ENCODE measurements around the gene SLC26A11.
"Not testable (repeated sequence)": the region's sequence is repeated elsewhere in the genome, so short reads cannot be mapped to it uniquely, and the experiment has no call there.

The SLC26A11 gene

DNA sequence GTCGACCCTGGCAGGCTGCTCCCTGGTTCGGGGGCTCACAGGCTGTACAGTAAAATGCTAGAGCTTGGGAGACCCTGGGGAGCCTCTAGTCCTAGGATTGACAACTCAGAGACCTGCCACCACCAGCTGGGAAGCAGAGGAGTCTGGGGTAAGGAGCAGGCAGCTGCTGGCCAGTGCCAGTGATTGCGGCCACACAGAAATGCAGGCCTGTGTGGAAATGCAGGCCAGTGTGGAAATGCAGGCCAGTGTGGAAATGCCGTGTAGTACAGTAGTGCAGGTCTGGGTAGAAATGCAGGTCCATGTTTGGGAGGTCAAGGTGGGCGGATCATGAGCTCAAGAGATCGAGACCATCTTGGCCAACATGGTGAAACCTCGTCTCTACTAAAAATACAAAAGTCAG lies 23.6 kb upstream of the SLC26A11 start:
- DNase-seq, result no peak

DNA sequence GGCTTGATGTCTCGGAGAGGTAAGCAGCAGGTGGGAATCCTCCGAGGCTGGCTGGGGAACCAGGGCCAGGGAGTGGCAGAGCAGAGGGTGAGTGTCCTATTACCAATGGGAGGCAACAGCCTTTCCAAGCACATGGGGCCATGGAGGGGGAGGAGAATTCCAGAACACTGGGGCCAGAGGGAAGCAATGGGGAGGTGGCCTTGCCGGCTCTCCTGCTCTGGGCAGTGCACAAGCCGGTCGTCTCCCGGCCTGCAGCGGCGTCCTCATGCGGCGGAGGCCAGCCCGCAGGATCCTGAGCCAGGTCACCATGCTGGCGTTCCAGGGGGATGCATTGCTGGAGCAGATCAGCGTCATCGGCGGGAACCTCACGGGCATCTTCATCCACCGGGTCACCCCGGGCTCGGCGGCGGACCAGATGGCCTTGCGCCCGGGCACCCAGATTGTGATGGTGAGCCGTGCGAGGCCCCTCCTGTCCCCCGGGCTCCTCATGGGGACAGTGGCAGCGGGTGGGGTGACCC lies 22.0 kb upstream of the SLC26A11 start:
- no peak for DNase-seq

DNA sequence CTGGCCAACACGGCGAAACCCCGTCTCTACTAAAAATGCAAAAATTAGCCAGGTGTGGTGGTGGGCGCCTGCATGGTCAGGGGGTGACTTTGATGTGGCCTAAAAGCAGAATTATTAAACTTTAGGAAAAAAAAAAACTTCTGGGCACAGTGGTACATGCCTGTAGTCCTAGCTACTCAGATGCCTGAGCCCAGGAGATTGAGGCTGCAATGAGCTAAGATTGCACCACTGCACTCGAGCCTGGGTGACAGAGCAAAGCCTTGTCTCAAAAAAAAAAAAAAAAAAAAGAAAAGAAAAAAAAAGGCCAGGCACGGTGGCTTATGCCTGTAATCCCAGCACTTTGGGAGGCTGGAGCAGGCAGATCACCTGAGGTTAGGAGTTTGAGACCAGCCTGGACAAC lies 20.9 kb upstream of the SLC26A11 start:
- not testable (repeated sequence) for DNase-seq

DNA sequence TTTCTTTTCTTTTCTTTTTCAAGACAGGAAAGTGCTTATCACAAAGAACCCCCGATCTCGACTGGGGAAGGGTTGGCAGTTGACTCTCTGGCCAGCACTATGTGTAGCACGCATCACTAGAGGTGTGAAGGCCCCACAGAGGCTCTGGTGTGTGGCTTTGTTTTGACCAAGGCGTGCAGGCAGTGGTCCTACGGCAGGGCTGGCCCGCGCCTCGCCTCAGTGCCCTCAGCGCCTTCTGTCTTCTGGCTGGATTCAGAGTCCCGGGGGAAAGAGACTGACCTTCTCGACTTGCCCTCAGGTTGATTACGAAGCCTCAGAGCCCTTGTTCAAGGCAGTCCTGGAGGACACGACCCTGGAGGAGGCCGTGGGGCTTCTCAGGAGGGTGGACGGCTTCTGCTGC lies 18.8 kb upstream of the SLC26A11 start:
- no peak for DNase-seq

DNA sequence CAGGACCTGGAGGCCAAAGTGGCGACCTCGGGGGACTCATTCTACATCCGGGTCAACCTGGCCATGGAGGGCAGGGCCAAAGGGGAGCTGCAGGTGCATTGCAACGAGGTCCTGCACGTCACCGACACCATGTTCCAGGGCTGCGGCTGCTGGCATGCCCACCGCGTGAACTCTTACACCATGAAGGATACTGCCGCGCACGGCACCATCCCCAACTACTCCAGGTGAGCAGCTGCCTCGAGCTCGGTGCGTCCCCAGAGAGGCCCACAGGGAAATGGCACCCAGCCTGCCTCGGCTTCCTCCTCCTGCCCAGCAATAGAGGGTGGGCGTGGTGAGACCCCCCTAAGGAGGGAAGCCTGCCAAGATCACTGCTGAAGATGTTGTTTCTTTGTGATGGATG lies 18.0 kb upstream of the SLC26A11 start:
- DNase-seq, result no peak

DNA sequence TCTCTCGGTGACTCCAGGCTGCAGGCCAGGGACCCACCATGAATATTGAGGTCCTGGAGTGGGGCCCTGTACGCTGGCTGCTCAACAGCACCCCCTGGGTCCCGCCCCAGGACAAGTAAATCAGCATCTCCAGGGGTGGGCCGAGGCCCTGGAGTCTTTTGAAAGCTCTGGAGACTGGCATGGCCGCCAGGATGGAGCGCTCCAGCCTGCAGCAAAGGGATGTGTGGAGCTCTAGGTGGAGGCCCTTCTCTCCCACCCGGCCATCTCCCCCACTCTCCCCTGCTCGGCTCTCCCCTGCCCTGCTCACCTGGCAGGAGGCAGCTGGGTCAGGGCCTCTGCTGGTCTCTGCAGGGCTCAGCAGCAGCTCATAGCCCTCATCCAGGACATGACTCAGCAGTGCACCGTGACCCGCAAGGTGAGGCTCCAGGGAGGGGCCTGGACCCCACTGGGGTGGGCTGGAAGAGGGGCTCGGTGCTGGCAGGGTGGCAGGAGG lies 16.7 kb upstream of the SLC26A11 start:
- no peak for DNase-seq

DNA sequence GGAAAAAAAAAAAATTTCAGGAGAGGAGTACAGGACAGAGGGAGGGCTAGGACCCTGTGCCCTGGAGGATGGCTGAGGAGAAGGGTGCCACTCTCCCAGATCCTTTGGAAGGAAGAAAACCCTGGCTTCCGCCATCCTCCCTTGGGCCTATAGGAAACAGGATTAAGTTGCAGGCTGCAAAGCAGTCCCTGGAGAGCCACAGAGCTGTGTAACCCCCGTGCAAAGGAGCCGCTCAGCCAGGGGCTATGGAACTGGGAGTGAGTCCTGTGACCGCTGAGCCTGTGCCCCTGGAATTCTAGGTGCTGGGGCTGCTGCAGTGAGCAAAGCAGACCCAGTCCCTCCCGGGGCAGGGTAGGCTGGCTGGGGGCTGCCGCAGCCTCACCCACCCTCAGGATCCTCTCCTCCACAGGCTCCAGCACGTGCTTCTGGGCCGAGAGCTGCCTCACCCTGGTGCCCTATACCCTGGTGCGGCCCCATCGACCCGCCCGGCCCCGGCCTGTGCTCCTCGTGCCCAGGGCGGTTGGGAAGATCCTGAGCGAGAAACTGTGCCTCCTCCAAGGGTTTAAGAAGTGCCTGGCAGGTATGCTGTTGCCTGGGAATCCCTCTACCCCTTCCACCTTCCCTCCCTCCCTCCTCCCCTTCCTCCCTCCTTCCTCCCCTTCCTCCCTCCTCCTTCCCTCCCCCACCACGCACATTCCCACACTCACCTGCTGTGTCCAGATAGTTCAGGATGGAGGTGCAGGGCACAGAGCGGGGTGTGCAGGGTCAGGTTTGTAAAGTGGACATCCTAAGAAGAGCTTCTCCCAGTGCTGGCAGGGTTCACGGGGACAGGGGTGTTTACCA lies 15.4 kb upstream of the SLC26A11 start:
- no peak for DNase-seq

DNA sequence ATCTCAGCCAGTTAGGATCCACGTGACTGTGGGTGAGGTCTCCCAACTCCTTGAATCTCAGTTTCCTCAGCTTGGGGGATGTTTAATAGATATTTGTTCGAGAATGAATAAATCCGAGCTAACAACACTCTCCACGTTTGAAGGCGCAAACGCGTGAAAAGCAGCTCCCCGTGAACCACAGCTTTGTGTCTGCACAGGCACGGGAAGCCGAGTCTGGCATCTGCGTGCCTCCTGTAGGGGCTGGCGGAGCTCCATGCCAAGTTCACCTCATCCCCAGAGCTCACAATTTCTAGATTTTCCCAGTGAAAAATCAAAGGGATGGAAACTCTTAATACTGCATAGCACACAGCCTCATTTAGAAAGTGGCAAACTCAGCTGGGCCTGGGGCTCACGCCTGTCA lies 14.4 kb upstream of the SLC26A11 start:
- DNase-seq, result no peak

DNA sequence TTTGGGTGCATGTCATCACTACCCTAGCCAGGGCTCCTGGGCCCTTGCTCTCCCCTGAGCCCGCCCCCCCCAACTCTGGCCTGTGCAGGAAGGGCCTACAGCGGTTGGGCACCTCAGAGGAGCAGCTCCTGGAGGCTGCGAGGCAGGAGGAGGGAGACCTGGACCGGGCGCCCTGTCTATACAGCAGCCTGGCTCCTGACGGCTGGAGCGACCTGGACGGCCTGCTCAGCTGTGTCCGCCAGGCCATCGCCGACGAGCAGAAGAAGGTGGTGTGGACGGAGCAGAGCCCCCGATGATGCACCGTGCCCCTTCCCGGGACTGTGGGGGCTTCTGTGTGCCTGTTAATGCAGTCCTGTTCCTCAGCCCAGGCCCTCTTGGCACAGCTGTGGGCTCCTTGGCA lies 12.2 kb upstream of the SLC26A11 start:
- DNase-seq, result no peak

DNA sequence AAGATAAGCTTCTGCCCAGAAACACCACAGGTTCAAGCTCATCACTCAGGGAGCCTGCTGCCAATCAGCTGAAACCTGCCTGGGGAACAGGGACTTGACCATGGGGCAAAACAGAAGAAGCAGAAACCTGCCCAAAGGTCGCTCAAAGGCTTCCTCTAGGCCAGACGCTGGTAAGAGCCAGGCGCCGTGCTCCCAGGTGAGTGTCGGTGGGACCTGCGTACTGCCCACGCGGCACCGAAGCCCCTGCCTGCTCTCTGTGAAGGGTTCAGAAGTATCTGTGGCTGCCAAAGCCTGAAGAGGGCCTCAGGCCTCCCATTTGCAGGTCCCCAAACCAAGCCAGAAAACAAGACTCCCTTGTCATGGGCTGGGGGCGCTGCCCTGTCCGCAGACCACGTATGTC lies 10.5 kb upstream of the SLC26A11 start:
- no peak for DNase-seq

DNA sequence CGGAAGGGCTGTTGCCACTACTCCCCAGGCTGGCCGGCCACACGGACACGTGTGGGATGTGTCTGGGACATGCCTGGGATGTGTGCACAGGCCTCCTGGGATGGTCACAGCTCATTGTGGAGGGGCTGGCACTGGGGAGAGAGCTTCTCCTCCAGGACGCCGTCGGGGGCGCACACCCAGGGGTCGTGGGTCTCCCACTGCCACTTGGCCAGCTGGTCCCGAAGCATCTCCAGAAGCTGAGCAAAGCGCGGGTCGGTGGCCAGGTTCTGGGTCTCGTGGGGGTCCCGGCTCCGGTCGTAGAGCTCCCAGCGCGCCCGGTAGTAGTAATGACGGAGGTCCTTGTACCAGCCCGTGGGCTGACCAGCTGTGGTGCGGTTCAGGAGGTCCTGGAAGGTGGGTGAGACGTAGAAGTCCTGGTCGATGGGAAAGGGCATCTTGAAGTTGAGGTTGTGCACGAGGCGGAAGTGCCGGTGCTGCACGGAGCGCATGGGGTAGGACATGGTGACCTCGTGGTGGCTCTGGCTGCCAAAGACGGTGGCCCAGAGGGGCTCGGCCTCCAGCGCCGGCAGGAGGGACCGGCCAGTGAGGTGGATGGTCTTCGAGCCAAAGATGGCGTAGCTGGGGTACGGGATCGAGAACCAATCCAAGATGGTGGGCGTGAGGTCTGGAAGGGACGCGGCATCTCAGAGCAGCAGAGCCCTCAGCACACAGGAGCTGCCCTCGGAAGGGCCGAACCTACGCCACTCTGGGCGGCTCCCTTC lies 9.7 kb upstream of the SLC26A11 start:
- DNase-seq, result no peak

DNA sequence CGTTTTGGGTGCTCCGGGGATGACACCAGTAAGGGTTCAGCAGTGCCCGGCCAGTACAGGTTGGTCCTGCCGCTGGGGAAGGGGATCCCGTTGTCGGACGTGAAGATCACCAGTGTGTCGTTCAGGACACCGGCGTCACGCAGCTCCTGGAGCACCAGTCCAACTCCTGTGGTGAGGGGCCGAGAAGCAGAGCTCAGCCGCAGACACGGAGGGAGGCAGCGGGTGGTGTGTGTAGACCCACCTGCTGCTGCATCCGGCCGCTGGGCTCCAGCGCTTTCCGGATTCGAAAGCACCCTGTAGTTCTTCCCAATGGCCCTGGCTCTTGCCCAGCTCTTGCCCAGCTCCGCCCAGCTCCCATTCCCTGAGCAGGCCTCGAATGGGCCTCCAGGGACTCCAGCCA lies 8.1 kb upstream of the SLC26A11 start:
- DNase-seq, result no peak

DNA sequence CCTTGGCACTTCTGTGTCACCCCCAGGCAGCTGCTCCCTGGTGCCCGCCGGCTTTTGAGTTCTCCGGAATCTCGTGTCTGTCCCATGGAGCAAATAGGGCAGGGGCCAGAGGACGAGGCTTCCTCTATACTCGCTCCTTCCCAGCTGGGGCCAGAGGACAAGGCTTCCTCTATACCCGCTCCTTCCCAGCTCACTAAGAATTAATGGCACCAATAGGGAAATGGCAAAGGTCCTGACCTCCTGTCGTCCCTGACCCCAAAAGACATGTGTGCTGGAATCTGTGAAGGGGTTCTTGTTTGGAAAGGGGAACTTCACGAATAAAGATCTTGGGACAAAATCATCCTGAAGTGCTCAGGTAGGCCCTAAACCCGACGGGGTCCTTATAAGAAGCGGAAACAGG lies 7.7 kb upstream of the SLC26A11 start:
- DNase-seq, result no peak

DNA sequence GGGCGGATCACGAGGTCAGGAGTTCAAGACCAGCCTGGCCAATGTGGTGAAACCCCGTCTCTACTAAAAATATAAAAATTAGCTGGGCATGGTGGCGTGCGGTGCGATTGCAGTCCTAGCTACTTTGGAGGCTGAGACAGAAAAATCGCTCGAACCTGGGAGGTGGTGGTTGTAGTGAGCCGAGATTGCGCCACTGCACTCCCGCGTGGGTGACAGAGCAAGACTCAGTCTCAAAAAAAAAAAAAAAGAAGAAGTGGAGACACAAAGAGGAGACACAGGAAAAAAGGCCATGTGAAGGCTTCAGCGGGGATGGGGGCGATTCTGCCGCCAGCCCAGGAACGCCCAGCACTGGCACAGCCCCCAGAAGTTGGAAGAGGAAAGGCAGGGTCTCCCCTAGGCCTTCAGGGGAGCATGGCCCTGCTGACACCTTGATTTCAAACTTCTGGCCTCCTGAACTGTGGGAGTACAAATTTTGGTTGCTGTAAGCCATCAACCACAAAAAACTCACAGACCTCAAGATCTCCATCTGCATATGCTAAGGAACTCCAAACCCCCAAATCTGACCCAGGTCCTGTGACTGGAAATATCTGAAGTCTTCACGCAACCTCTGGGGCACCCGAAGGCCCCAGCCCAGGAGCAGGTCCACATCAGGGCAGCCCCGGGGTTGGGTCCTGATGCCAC lies 7.1 kb upstream of the SLC26A11 start:
- no peak for DNase-seq

DNA sequence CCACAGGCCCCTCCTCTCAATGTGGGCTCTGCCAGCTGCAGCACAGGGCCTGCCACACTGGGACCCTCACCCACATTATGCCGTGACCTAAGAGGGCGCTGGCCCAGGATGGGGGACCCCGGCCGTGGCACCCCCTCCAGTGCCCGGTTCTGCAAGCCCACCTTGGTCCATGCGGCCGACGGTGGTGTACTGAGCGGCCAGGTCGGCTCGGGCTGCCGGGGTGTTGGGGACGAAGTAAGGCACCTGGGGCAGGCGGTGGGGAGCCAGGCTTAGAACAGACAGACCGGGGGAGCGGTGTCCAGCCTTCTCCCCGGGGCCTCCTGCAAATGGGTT lies 6.6 kb upstream of the SLC26A11 start:
- no peak for DNase-seq

DNA sequence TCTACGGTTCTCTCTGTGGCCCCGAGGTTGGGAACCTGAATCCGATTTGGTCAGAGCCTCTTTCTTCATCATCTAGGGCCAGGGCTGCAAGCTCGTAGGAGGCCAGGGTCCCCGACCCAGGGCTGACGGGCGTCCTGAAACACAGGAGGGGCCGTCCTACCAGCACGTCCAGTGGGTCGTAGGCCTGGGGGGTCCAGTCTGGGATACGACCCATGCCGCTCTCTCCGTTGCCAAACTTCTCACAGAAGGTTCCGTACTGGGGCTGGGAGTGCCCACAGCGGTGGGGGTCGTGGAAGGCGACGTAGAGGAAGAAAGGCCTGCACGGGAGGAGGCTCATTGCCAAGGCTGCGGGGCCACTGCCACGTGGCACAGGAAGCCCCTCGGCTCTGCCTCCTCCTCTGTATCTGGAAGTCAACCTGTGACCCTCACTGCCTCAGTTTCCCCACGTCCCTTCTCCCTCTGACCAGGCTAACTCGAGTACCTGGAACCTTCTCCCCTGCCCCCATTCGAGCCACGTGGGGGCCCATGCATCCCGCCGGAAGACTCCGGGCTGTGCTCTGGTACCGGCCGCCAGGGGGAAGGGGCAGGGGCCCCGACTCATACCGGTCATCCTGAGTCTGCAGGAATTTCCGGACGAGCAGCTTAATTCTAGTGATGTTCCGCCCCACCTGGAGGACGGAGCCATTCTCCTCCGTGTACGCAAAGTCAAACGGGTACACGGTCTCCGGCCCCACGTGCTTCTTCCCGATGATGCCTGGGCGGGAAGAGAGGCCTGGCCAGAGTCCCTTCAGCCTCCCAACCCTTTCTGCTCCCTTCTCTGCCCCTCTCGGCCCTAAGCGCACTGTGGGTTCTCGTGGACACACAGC lies 6.0 kb upstream of the SLC26A11 start:
- no peak for DNase-seq

DNA sequence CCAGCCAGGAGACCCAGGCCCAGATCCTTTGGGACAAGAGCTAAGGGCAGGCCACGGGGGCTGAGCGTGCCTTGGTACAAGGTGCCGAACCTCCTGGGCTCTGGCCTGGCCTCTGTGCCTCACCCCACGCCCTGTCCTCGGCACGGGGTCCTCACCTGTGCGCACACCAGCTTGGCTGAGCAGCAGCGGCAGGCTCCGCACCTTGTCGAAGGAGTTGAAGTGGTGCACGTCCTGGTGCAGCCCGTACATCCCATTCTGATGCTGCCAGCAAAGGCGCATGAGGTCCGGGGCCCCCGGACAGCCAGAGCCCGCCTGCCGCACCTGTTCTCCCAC lies 5.4 kb upstream of the SLC26A11 start:
- DNase-seq, result no peak

DNA sequence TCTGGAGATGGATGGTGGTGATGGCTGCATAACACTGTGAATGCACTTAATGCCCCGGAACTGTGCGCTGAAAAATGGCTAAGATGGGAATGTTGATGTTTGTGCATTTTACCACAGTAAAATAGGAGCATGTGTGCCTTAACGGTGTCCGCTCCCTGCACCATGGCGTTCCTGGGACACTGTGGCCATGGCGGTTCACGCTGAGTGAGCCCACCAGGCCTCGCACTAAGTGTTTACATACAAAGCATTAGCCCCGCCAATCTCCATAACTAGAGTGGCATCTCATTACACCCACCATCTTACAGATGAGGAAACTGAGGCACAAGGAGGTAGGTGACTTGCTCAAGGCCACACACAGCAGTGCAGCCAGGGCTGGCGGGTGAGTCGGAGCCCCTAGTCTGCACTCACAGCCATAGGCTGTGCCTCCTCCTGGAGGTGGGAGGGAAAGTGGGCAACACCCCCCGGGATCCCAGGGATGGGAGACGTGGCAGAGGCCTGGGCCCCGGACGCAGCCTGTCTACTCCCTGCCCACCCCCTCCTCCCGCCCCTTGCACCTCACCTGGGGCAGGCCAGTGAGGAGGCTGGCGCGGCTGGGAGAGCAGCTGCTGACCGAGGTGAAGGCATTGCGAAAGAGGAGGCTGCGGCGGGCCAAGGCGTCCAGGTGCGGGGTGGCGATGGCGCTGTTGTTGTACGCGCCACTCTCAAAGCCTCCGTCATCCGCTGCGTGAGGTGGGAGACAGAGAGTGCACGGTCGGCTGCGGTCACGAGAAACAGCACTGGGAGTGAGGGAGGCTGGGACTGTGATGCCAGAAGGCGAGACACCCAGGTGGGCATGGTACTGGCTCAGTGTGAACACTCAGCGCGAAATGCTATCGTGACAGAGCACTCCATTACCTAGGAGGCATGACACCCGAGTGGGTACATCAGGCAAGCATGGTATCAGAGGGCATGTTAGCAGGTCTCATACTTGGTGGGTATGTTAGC lies 3.5 kb upstream of the SLC26A11 start:
- no peak for DNase-seq

DNA sequence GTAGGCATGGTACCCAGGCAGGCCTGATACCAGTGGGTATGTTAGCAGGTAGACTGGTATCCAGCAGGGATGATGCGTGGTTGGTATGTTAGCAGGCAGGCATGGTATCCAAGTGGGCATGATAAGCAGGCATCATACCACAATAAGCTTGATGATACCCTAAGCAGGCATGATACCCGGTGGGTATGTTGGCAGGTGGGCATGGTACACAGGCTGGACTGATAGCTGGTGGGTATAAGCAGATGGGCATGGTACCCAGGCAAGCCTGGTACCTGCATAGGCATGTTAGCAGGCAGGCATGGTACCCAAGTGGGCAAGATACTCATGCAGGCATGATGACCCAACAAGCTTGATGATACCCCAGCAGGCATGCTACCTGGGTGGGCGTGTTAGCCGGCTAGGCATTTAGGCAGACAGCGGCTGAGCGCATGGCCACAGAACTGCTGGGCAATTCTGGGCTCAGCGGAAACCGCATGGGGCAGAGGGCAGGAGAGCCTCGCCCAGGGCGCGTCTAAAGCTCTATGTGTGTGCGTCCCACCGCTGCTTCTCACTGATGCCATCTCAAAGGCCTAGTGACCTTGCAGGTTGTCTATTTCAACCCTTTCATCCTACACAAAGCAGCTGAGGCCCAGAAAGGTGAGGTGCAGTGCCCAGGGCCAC lies 2.4 kb upstream of the SLC26A11 start:
- no peak for DNase-seq

DNA sequence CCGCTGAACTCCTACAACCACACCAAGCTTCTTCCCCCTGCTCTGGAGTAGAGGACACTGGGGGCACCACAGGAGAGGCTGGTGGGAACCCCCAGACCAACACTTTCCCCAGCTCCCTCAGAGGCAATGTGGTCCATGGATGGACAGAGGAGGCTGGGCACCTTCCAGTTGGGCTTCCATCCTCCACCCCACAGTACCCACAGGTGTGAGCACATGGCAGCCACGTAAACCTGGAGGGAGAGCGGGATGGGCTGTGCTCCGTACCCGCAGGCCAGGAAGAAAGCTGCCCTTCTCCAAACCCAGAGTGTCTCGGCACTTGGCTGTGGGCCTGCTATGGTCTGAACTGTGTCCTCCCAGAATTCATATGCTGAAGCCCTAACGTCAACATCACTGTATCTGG lies 1.8 kb upstream of the SLC26A11 start:
- DNase-seq, result no peak
